ENCODE results near the gene PLCD4.

Gene PLCD4

DNA sequence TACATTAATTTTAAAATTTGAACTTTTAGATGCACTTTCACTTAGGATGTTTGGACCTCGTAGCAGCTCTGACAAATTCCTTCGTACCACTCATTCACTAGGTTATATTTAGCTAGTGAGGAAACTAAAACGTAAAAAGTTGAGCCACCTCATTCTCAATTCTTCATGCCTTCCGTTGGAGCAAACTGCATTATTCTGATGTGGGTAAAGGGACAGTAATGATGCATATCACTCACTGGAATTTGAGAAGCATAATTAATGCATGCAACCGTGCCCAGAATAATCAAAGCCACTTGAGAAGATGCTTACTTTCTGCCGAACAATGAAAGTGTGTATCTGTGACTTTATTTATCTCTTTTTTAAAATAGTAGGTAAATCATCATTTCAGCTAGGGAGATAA lies 36.8 kb upstream of the PLCD4 start:
- Histone ChIP-seq H3F3A (ENCODE audit: low read depth) (no peaks in the 10 kb centered on the region), H3K9ac (ENCODE audit: low read depth, low read length, poor library complexity, severe bottlenecking) (peak overlapping the region; percentile 97), H3K36me3 (ENCODE audit: insufficient read depth, low read length) (no peaks in the 10 kb centered on the region; the same call in 1 of the 2 replicates), H3K4me1 (ENCODE audit: insufficient read depth, low read length, poor library complexity, severe bottlenecking) (peaks cover 43% of the 10 kb centered on the region), H3K9me3 (ENCODE audit: insufficient read depth, low read depth, low read length) (no peaks in the 10 kb centered on the region), H3K4me2 (ENCODE audit: low read depth, low read length, poor library complexity, severe bottlenecking) (peak overlapping the region; percentile 92), H4K20me1 (ENCODE audit: insufficient read depth, low read length, poor library complexity, severe bottlenecking) (peaks cover 78% of the 10 kb centered on the region), H3K4me3 (ENCODE audit: low read length, poor library complexity, severe bottlenecking) (peak overlapping the region; percentile 85), H3K79me2 (ENCODE audit: insufficient read depth, low read length) (peaks cover 96% of the 10 kb centered on the region), H3K9me2 (replicated peaks; ENCODE audit: low read depth, low read length) (no peaks in the 10 kb centered on the region), H3K27me3 (ENCODE audit: insufficient read depth, low read length, poor library complexity, severe bottlenecking) (no peaks in the 10 kb centered on the region), H2AFZ (ENCODE audit: low read length) (no peak overlapping the region)
- TF ChIP-seq, protein P1, sequence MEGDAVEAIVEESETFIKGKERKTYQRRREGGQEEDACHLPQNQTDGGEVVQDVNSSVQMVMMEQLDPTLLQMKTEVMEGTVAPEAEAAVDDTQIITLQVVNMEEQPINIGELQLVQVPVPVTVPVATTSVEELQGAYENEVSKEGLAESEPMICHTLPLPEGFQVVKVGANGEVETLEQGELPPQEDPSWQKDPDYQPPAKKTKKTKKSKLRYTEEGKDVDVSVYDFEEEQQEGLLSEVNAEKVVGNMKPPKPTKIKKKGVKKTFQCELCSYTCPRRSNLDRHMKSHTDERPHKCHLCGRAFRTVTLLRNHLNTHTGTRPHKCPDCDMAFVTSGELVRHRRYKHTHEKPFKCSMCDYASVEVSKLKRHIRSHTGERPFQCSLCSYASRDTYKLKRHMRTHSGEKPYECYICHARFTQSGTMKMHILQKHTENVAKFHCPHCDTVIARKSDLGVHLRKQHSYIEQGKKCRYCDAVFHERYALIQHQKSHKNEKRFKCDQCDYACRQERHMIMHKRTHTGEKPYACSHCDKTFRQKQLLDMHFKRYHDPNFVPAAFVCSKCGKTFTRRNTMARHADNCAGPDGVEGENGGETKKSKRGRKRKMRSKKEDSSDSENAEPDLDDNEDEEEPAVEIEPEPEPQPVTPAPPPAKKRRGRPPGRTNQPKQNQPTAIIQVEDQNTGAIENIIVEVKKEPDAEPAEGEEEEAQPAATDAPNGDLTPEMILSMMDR (conservative IDR thresholded peaks at IDR 0.05; ENCODE audit: low read length) = no peak
- TF ChIP-seq EZH2phosphoT487 (IDR thresholded peaks at IDR 0.05; ENCODE audit: borderline replicate concordance) = no peak

DNA sequence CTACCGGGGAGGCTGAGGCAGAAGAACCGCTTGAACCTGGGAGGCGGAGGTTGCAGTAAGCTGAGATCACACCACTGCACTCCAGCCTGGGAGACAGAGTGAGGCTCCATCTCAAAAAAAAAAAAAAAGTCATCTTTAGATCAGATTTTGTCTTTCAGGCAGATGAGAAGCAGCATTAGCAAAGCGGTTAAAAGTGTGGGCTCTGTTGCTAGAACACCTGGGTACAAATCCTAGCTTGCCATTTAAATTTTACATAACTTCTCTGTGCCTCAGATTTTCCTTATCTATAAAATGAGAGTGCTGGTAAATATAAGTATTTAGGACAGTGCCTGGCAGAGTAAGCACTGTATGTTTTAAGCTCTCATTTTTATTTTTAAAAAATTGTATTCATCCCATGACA lies 30.8 kb upstream of the PLCD4 start:
- TF ChIP-seq, protein P1 (conservative IDR thresholded peaks at IDR 0.05; ENCODE audit: low read length) = no peak
- no peak for TF ChIP-seq EZH2phosphoT487 (IDR thresholded peaks at IDR 0.05; ENCODE audit: borderline replicate concordance)
- no peaks in the 10 kb centered on the region for H3K9me2 ChIP-seq (replicated peaks; ENCODE audit: low read depth, low read length)
- no peaks in the 10 kb centered on the region for H3K9me3 ChIP-seq (ENCODE audit: insufficient read depth, low read depth, low read length)
- no peaks in the 10 kb centered on the region for H3F3A ChIP-seq (ENCODE audit: low read depth)
- peaks cover 18% of the 10 kb centered on the region for H3K36me3 ChIP-seq (ENCODE audit: insufficient read depth, low read length)
- no peak overlapping the region for H2AFZ ChIP-seq (ENCODE audit: low read length)
- peaks cover 31% of the 10 kb centered on the region for H3K4me1 ChIP-seq (ENCODE audit: insufficient read depth, low read length, poor library complexity, severe bottlenecking)
- H3K79me2 ChIP-seq (ENCODE audit: insufficient read depth, low read length) = peaks cover 96% of the 10 kb centered on the region
- H3K27me3 ChIP-seq (ENCODE audit: insufficient read depth, low read length, poor library complexity, severe bottlenecking) = no peaks in the 10 kb centered on the region
- H3K4me3 ChIP-seq (ENCODE audit: low read length, poor library complexity, severe bottlenecking) = no peak overlapping the region
- peak overlapping the region; percentile 32 for H3K4me2 ChIP-seq (ENCODE audit: low read depth, low read length, poor library complexity, severe bottlenecking)
- no peak overlapping the region for H3K9ac ChIP-seq (ENCODE audit: low read depth, low read length, poor library complexity, severe bottlenecking)
- peaks cover 68% of the 10 kb centered on the region for H4K20me1 ChIP-seq (ENCODE audit: insufficient read depth, low read length, poor library complexity, severe bottlenecking)

DNA sequence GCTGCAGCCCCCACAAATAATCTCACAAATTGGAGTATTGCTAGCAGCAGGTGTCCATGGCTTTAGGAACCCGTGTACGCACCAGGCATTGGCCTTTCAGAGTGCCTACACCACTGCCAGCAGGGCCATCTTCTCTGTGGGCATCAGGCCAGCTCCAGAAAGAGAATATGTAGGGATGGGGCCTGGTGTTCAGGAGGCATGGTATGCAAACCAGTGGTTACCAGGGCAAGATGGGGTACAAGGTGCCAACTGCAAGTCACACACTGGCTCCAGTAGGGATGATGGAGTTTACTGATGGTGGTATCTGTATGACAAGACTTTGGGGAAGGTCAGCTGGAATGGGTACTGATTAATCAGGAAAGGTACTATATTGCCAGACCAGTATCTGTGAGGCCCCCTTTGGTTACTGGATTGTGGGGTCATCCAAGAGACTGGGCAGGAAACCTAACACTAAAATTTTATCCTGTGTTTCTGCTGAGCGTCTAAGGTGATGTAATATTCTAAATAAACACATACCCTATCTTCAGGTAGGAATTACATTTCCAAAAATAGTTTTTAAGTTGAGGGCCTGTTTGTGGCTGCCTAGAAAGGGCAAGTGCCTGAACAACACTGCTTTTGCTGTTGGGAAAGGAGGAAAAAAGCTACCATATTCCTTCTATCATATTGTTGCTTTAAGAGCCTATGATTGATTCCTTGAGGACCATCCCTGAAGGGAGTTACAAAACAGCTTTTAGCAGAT lies 30.0 kb upstream of the PLCD4 start:
- Histone ChIP-seq H3K4me1 (ENCODE audit: insufficient read depth, low read length, poor library complexity, severe bottlenecking) (peaks cover 26% of the 10 kb centered on the region), H4K20me1 (ENCODE audit: insufficient read depth, low read length, poor library complexity, severe bottlenecking) (peaks cover 61% of the 10 kb centered on the region), H3K4me3 (ENCODE audit: low read length, poor library complexity, severe bottlenecking) (no peak overlapping the region), H3K9me2 (replicated peaks; ENCODE audit: low read depth, low read length) (no peaks in the 10 kb centered on the region), H3K4me2 (ENCODE audit: low read depth, low read length, poor library complexity, severe bottlenecking) (peak overlapping the region; percentile 32), H3K27me3 (ENCODE audit: insufficient read depth, low read length, poor library complexity, severe bottlenecking) (no peaks in the 10 kb centered on the region), H2AFZ (ENCODE audit: low read length) (no peak overlapping the region), H3K36me3 (ENCODE audit: insufficient read depth, low read length) (peaks cover 24% of the 10 kb centered on the region), H3K9ac (ENCODE audit: low read depth, low read length, poor library complexity, severe bottlenecking) (no peak overlapping the region), H3F3A (ENCODE audit: low read depth) (no peaks in the 10 kb centered on the region), H3K79me2 (ENCODE audit: insufficient read depth, low read length) (peaks cover 91% of the 10 kb centered on the region), H3K9me3 (ENCODE audit: insufficient read depth, low read depth, low read length) (no peaks in the 10 kb centered on the region)
- TF ChIP-seq, protein P1 (conservative IDR thresholded peaks at IDR 0.05; ENCODE audit: low read length) = no peak
- no peak for TF ChIP-seq EZH2phosphoT487 (IDR thresholded peaks at IDR 0.05; ENCODE audit: borderline replicate concordance)
